ENCODE measurements around the gene PLAU.

DNA sequence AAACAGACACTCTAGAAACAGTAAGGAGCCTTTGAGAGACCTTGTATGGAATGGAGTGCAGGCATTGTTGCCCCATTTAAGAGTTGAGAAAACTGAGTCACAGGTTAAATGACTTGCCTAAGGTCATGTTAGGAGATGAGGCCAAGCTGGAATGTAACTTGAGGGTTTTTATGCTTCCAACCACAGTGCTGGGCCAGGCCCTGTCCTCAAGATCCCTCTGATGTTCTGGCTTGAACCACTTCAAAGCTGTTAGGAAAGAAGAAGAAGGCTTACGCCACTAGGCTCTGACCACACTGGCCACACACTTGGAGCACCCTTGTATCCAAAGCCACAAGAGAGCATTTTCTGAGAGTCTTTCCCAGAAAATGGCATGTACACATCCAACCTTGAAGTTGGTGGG is 42.7 kb downstream of the PLAU start:
- TF ChIP-seq, protein P1, sequence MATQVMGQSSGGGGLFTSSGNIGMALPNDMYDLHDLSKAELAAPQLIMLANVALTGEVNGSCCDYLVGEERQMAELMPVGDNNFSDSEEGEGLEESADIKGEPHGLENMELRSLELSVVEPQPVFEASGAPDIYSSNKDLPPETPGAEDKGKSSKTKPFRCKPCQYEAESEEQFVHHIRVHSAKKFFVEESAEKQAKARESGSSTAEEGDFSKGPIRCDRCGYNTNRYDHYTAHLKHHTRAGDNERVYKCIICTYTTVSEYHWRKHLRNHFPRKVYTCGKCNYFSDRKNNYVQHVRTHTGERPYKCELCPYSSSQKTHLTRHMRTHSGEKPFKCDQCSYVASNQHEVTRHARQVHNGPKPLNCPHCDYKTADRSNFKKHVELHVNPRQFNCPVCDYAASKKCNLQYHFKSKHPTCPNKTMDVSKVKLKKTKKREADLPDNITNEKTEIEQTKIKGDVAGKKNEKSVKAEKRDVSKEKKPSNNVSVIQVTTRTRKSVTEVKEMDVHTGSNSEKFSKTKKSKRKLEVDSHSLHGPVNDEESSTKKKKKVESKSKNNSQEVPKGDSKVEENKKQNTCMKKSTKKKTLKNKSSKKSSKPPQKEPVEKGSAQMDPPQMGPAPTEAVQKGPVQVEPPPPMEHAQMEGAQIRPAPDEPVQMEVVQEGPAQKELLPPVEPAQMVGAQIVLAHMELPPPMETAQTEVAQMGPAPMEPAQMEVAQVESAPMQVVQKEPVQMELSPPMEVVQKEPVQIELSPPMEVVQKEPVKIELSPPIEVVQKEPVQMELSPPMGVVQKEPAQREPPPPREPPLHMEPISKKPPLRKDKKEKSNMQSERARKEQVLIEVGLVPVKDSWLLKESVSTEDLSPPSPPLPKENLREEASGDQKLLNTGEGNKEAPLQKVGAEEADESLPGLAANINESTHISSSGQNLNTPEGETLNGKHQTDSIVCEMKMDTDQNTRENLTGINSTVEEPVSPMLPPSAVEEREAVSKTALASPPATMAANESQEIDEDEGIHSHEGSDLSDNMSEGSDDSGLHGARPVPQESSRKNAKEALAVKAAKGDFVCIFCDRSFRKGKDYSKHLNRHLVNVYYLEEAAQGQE (IDR thresholded peaks at IDR 0.05; ENCODE audit: borderline replicate concordance) = peak; percentile 13; the same call in 1 of the 2 replicates
- TF ChIP-seq, protein P1 (CRISPR knock-in tag; IDR thresholded peaks at IDR 0.05; ENCODE audit: low read depth) = no peak
- TF ChIP-seq CEBPB (tag; IDR thresholded peaks at IDR 0.05) (no peak), SIN3A (IDR thresholded peaks at IDR 0.05; ENCODE audit: borderline replicate concordance in 2 of 2, control insufficient read depth in 1 of 2, low read depth in 2 of 2, low read length in 2 of 2) (no peak), CTCF (IDR thresholded peaks at IDR 0.05 in 2 of 3, conservative IDR thresholded peaks at IDR 0.05 in 1 of 3; ENCODE audit: insufficient read depth in 2 of 3, low read depth in 1 of 3, low read length in 3 of 3) (no peak), ARID1B (IDR thresholded peaks at IDR 0.05) (no peak), POLR2A (conservative IDR thresholded peaks at IDR 0.05) (no peak)
- TF ChIP-seq, protein P2, sequence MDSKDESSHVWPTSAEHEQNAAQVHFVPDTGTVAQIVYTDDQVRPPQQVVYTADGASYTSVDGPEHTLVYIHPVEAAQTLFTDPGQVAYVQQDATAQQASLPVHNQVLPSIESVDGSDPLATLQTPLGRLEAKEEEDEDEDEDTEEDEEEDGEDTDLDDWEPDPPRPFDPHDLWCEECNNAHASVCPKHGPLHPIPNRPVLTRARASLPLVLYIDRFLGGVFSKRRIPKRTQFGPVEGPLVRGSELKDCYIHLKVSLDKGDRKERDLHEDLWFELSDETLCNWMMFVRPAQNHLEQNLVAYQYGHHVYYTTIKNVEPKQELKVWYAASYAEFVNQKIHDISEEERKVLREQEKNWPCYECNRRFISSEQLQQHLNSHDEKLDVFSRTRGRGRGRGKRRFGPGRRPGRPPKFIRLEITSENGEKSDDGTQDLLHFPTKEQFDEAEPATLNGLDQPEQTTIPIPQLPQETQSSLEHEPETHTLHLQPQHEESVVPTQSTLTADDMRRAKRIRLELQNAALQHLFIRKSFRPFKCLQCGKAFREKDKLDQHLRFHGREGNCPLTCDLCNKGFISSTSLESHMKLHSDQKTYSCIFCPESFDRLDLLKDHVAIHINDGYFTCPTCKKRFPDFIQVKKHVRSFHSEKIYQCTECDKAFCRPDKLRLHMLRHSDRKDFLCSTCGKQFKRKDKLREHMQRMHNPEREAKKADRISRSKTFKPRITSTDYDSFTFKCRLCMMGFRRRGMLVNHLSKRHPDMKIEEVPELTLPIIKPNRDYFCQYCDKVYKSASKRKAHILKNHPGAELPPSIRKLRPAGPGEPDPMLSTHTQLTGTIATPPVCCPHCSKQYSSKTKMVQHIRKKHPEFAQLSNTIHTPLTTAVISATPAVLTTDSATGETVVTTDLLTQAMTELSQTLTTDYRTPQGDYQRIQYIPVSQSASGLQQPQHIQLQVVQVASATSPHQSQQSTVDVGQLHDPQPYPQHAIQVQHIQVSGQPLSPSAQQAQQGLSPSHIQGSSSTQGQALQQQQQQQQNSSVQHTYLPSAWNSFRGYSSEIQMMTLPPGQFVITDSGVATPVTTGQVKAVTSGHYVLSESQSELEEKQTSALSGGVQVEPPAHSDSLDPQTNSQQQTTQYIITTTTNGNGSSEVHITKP (IDR thresholded peaks at IDR 0.05; ENCODE audit: partially characterized antibody) = no peak

All from K562 (cell line).